ENCODE data around the gene PLA2R1.

DNA sequence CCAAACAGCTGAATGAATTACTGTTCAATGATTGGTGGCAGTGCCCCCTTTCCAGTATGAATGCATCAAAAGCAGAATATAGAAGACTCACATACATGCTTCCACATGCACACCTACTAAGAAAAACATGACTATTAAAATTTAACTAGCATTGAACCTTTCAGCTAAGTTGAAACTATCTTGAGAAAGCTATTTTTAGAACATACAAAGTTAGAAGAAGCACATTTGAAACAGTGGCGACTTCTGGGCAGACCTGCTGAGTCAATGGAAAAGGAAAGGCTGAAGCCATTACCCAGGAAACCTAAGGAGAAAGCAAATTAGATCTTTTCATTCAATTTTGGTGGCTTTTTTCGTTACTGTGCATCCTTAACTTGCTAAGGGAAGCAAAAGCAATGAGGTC lies 55.9 kb downstream of the PLA2R1 start:
- TF ChIP-seq, protein P1, sequence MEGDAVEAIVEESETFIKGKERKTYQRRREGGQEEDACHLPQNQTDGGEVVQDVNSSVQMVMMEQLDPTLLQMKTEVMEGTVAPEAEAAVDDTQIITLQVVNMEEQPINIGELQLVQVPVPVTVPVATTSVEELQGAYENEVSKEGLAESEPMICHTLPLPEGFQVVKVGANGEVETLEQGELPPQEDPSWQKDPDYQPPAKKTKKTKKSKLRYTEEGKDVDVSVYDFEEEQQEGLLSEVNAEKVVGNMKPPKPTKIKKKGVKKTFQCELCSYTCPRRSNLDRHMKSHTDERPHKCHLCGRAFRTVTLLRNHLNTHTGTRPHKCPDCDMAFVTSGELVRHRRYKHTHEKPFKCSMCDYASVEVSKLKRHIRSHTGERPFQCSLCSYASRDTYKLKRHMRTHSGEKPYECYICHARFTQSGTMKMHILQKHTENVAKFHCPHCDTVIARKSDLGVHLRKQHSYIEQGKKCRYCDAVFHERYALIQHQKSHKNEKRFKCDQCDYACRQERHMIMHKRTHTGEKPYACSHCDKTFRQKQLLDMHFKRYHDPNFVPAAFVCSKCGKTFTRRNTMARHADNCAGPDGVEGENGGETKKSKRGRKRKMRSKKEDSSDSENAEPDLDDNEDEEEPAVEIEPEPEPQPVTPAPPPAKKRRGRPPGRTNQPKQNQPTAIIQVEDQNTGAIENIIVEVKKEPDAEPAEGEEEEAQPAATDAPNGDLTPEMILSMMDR (IDR thresholded peaks at IDR 0.05) = no peak
- TF ChIP-seq POLR2A (IDR thresholded peaks at IDR 0.05) = no peak
- TF ChIP-seq POLR2AphosphoS5 (IDR thresholded peaks at IDR 0.05) = no peak
- TF ChIP-seq EP300 (IDR thresholded peaks at IDR 0.05; ENCODE audit: low read depth) = no peak

All from transverse colon (tissue), 4 donors.